OCI-LY7 (cell line): Measurements from ENCODE around the gene ZNRF1.

Experiments
- EZH2phosphoT487 ChIP-seq: fragments of 200-600 bp; sonication (generic); IDR thresholded peaks from 2 replicates; pipeline ENCODE4 v1.6.1; 2018; ENCODE audit warnings: low read depth, borderline replicate concordance, mild to moderate bottlenecking, mixed run types, antibody characterized with exemption, low read length, moderate library complexity, mixed read lengths
- TF ChIP-seq, protein P1 (sequence below): fragments of 200-600 bp; sonication (generic); conservative IDR thresholded peaks from 2 replicates; pipeline ENCODE4 v1.5.1; 2014; ENCODE audit warnings: mild to moderate bottlenecking, antibody characterized with exemption, low read length, moderate library complexity, mixed read lengths

DNA sequence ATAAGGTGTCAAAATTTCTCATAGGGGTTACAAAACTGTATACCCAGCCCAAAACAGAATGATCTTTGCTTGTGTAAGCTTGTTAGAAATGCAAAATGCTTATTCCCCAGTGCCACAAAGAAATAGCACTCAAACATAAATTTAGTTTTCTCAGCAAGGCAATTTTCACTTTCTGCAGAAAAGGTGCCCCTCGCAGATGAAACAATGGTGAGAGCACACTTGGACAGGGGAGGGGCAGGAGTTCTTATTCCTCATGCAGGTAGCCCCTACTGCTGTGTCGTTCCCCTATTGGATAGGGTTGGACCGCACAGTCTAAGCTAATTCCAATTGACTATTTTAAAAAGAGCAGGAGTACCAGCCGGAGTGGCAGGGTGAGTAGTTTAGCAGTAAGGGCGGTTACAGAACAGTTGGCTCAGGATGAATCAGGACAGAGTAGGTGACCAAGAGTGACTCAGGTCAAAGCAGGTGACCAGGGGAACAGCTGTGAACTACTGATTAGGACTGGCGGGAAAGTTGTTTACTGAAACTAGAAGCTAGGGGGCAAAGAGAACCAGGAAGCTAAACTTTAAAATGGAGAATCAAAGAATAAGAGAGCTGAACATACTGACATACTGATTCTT is 123.2 kb downstream of the ZNRF1 start:
- TF ChIP-seq, protein P1, sequence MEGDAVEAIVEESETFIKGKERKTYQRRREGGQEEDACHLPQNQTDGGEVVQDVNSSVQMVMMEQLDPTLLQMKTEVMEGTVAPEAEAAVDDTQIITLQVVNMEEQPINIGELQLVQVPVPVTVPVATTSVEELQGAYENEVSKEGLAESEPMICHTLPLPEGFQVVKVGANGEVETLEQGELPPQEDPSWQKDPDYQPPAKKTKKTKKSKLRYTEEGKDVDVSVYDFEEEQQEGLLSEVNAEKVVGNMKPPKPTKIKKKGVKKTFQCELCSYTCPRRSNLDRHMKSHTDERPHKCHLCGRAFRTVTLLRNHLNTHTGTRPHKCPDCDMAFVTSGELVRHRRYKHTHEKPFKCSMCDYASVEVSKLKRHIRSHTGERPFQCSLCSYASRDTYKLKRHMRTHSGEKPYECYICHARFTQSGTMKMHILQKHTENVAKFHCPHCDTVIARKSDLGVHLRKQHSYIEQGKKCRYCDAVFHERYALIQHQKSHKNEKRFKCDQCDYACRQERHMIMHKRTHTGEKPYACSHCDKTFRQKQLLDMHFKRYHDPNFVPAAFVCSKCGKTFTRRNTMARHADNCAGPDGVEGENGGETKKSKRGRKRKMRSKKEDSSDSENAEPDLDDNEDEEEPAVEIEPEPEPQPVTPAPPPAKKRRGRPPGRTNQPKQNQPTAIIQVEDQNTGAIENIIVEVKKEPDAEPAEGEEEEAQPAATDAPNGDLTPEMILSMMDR, result no peak
- TF ChIP-seq EZH2phosphoT487, result no peak
